Colon (tissue), 2 donors: ENCODE results near the gene CPPED1.
"Not testable (repeated sequence)": the region's sequence is repeated elsewhere in the genome, so short reads cannot be mapped to it uniquely, and the experiment has no call there.

ENCODE experiments used
- FAIRE-seq: peaks from 2 replicates; lab custom pipeline; 2012; peaks lifted over from hg19 to GRCh38; lab: Jason Lieb, UNC
- donor health status: control.
- donor health status: control.

Gene CPPED1

DNA sequence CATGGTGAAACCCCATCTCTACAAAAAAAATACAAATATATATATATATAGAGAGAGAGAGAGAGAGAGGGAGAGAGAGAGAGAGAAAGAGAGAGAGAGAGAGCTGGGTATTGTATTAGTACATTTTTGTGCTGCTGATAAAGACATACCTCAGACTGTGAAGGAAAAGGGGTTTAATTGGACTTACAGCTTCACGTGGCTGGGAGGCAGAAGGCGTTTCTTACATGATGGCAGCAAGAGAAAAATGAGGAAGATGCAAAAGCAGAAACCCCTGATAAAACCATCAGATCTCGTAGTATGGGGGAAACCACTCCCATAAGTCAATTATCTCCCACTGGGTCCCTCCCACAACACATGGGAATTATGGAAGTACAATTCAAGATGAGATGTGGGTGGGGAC, 37.5 kb downstream of the CPPED1 start:
- not testable (repeated sequence) for FAIRE-seq

DNA sequence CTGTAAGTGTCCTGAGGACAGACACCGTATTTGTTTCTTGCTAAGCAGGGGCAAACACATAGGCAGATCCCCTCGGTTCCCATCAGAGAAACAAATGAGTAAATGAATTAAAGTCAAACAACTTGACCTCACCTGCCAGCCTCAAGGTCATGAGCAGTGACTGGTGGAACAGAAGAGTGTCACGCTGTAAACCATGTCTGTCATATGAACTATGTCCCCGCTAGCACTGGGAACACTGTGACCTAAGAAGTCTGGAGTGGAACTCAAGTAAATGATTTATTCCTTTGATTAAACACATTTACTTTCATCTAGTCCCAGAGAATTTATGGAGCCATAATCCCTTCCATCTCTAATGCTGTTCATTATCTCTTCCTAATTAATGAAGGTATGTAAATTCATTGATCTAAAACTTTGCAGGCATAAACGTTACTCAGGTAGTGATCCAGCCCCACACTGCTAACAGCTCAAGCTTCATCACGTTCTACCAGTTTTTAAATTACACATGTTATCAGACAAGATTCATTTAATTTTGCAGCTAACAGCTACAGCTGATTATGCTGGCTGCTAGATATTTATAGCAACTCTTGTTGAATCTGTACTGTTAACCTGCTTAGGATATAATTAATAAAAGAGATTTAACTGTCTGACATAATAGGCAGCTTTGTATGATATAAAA, 38.7 kb downstream of the CPPED1 start:
- FAIRE-seq: no peak

DNA sequence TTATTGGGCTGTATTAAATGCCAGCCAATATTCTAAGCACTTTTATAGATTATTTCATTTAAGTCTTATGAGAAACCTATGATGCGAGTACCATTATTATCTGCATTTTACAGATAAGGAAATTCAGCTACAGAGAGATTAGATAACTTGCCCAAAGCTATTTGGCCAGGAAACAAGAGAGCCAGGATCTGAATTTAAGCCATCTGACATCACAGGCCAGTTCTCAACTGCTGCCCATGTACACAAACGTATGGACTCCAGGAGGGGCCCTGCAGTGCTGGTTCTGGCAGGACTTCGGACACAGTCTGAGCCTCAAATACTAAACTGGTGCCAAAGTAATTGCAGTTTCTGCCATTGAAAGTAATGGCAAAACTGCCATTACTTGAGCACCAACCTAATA, 40.2 kb downstream of the CPPED1 start:
- no peak for FAIRE-seq

DNA sequence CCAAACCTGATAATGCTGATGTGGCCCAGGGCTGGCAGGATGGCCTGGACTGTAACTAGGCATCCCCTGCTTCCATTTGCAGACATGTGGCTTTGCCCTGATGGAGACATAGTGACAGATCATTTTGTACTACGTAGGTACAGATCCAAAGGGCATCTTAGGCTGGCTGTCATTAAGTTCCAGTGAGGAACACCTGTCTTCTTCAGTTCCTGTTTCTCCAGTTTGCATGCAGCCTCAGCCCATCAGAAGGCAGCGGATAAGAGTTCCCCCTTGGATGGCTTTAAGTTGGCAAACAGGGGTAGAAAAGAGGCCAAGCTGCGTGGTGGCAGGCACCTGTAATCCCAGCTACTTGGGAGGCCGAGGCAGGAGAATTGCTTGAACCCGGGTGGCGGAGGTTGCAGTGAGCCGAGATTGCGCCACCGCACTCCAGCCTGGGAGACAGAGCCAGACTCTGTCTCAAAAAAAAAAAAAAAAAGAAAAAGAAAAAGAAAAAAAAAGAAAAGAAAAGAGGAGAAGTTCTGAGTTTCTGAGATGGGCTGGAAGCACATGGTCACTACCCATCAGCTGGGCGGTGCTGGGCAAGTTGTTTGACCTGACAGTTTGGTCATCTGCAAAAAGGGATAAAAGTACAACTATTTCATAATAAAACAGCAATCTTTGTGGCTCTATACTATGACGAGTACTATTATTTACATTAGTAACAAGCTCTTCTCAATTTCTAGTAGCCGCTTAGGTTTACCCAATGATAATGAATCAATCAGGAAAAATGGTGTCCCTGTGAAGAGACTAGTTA, 42.7 kb downstream of the CPPED1 start:
- FAIRE-seq: no peak

DNA sequence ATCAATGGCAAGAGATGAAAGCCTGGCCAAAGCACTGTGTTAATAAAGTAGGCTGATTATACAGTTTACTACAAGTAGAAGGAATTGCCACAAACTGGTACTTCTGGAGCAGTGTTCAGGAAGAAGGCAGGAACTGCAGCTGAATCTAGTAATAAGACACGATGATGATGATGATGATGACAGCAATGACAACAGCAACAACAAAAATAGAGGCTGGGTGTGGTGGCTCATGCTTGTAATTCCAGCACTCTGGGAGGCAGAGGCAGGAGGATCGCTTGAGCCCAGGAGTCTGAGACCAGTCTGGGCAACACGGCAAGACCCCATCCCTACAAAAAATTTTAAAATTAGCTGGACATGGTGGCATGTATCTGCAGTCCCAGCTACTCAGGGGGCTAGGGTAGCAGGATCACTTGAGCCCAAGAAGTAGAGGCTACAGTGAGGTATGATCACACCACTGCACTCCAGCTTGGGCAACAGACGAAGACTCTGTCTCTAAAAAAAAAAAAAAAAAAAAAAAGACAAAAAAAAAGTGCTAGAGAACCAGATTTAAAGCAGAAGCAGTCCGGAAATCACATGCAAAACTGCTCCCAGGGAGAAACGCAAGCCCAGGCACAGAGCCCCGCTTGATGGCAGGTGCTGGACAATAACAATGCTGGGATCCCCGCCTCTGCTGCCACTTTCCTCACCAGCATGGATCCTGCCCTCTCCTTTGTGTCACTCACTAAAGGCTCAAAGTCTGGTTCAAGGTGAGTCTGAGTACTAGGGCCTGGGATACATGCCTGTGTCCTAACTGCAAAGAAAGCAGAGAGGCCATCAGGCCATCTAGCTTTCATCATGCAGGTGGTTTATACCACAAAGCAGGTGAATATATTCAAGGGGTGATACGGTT, 44.8 kb downstream of the CPPED1 start:
- no peak for FAIRE-seq

DNA sequence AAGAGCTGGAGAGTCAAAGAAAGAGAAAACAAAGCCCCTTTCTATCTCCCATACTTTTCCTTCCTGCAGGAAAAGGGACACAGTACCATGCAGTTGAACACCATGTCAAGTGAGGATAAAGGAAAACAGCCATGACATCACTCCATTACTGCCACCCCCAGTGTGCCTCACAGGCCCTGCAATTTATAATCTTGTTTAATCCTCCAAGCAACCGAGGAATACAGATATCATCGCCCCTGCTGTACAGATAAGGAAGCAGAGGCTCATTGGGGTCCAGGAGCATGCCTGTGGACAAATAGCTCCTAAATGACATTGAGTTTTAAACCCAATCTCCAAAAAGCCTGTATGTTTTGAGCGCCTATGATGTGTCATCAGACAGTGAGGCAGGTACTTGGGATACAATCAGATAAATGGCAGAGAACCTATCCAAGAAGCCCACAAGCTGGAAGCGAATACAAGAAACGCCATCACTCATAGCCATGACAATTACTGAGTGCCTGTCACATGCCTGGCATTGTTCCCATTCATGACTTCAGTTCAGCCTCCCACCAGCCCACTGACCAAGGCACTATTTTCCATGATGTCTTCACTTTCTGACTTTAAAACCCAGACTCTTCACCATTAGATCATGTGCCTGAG, 45.5 kb downstream of the CPPED1 start:
- FAIRE-seq: no peak

DNA sequence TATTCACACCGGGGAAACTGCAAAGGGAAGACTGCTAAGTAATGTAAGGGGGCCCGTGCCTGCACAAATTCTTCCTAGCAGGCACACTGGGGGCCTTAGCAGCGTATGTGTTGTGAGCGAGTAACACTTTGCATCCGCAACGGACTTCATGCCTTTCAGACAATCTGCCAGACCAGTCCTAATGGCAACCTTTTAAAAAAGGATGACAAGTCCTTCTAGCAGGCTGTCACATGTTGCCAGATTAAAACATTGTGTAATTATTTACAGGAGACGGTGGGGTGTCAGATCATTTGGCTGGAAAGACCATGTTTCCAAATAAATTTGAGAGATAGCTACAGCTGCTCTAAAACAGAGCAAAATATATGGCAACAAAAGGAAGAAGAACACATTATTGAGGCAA, 46.1 kb downstream of the CPPED1 start:
- no peak for FAIRE-seq

DNA sequence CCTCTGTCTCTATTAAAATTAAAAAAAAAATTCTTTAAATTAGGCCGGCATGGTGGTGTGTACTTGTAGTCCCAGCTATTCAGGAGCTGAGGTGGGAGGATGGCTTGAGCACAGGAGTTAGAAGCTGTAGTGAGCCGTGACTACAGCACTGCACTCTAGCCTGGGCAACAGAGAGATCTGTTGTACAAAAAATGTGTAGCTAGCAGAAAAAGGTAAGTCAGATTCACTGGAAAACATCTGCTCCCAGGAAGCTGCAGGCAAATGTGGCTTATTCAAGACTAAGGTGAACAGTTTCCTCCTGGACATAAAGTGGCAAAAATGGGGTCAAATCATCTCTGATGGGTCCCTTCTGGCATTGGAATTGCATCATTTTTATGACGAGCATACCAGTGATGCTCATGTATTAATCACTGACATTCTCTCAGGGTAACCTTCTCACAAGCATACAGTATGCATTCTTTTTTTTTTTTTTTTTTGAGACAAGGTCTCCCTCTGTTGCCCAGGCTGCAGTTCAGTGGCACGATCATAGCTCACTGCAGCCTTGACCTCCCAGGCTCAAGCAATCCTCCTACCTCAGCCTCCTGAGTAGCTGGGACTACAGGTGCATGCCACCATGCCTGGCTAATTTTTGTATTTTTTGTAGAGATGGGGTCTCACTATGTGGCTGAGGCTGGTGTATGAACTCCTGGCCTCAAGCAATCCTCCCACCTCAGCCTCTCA, 48.7 kb downstream of the CPPED1 start:
- no peak for FAIRE-seq

DNA sequence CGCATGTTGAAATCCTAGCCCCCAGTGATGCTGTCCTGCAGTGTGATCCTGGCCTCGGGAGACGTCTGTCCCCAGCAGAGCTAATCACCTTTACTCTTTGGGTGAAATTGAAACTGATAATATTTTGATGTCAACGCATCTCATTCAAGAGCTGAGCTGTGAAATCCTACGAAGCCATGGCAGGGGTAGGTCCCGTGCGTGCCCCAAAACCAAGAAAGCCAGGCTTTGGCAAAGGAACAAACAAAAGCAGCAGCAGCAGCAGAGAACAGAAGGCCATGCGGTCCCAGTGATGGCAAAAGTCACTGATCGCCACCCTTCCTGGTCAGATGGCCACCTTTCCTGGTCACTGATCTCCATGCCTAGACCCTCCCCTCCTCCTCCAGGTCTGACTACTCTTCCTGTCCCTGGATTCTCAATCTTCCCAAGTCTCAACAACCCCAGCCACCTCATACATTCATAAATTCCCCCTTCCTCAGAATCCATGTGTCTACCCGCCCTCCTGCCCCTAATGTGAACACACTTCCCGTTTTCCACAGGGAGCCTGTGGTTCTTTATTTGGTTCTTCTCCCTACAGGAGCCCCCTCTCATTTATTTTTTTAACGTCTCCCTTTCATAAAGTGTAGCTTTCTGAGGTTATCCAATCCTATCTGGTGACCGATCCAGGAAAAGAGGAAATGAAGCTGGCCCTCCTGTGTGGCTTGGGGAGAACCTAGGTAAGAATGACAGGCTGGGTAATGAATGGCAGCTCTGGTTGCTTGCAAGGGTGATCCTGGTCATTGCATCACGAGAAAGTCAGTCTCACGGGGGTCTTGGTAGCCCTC, 50.3 kb downstream of the CPPED1 start:
- FAIRE-seq: no peak

DNA sequence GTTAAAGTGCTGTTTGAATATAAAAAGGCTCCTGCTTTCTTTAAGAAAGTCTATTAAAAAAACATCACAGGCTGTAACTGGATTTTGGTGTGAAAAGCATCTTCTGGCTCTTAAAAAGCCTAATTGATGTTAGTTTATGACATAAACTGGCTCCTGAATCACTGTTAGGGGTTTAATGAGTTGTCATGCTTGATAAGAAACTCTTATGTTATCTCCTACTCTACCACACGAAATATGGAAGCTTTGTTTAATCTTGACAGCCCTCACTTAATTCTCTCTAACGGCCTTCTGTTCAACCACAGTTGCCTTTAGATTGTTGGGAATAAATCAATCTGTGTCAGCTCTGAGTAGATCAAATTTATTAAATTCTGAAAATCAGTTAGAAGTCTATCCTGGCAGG, 51.5 kb downstream of the CPPED1 start:
- FAIRE-seq: no peak

DNA sequence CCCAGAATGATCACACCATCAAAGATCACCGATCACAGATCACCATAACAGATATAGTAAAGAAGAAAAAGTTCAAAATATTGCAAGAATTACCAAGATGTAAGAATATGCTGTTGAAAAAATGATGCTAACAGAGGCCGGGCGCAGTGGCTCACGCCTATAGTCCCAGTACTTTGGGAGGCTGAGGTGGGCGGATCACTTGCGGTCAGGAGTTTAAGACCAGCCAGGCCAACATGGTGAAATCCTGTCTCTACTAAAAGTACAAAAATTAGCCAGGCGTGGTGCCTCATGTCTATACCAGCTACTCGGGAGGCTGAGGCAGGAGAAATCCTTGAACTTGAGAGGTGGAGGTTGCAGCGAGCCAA, 53.2 kb downstream of the CPPED1 start:
- no peak for FAIRE-seq

DNA sequence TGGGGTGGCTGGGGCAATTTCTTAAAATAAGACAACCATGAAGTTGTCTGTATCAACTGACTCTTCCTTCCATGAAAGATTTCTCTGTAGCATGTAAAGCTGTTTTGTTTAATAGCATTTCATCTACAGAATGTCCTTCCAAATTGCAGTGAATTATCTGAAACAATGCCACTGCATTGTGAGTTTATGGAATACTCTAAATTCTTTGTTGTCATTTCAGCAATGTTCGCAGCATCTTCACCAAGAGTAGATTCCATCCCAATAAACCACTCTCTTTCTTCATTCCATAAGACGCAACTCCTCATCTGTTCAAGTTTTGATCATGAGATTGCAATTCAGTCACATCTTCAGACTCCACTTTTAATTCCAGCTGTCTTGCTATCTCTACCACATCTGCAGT, 54.6 kb downstream of the CPPED1 start:
- no peak for FAIRE-seq

DNA sequence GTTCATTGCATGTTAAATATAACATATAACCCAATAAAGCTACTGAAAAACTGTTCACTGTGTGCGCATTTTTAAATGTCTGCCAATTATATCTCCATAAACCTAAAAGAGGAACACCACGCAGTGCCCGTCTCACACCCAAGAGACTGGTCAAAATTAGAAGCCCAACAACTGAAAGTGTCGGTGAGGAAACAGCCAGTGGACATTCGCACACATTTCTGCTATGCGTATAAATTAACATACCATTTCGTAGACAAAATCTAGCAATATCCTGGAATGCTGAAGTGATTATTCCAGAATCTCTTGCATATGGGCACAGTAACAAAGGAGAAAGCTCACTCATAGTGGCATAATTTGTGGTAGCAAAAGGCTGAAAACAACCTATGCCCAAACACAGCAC, 55.9 kb downstream of the CPPED1 start:
- no peak for FAIRE-seq

DNA sequence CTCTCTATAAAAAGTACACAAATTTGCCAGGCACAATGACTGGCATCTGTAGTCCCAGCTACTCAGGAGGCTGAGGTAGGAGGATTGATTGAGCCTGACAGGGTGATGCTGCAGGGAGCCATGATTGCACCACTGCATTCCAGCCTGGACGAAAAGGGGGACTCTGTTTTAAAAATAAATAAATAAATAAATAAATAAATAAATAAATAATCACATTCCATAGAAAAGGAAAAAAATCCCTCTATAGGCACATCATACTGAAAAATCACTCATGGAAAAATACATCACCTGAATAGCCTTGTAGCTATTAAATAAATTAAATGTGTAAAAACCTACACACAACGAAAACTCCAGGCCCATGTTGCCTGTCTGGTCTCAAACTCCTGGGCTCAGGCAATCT, 56.4 kb downstream of the CPPED1 start:
- FAIRE-seq: no peak

DNA sequence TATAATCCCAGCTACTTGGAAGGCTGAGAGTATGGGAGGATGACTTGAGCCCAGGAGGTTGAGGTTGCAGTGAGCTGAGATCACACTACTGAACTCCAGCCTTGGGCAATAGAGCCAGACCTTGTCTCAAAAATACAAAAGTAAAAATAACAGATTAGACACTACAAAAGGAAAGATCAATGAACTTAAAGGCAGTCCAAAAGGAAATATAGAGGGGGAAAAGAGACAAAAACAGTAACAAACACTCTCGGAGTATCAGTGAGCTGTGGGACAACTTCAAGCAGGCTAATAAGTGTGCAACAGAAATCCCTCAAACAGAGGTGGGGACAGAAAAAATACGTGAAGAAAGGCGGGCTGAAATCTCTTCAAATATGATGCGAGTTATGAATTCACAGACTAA, 58.8 kb downstream of the CPPED1 start:
- no peak for FAIRE-seq

DNA sequence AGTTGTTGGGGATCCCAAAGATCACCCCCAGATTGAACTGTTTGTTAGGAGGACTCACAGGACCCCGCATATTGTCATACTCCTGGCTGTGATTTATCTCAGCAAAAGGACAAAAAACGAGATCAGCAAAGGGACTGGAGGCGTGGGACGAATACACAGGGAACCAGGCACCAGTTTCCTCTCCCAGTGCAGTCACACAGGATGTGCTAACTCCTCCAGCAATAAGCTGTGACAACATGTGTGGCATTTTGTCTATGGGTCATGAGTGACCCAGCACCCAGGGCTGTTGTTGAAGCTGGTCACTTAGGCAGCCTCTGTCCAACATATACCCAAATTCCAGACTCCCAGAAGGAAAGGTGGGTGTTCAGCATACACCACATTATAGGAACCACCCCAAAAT, 60.9 kb downstream of the CPPED1 start:
- no peak for FAIRE-seq

DNA sequence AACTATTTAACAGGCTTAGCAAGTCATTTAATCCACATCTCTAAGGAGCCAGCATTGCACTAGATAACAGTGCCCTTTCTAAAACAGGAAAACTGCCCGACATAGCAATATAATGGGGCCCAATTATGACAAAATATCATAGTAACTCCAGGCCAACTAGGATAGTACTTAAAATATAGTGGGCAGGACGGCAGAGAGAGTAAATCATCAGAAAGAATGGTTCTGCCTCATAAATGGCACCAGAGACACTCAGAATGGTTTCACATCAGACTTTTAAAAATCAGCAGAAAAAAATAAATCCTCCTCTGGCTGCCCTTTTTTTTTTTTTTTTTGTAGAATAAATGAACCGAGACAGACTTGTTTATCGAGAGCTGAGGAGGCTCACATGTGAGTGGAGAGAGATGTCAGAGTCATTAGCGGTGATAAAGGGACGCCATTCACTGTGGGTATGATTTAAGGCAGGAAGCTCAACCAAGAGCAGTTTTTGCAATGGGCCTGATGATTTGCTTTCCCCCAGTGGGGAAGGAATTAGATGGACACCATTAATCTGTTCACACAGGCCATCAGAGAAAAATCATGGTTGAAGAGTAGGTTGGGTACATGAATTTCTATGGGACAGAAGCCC, 62.6 kb downstream of the CPPED1 start:
- no peak for FAIRE-seq

DNA sequence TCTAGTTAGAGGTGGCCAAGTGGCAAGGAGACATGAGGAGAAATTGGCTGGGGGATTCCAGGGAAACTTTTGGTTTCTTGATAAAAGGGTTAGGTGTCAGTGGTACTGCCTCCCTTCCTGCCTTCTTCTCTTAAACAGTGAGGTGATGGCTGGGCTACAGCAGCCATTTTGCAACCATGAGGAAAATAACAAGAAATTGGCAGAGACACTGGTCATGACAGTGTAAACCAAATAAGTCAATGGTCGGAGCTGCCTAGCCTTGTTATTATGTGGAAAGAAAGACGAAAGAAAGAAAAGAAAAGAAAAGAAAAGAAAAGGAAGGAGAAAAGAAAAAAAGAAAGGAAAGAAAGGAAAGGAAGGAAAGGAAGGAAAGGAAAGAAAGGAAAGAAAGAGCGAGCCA, 63.9 kb downstream of the CPPED1 start:
- FAIRE-seq: no peak

DNA sequence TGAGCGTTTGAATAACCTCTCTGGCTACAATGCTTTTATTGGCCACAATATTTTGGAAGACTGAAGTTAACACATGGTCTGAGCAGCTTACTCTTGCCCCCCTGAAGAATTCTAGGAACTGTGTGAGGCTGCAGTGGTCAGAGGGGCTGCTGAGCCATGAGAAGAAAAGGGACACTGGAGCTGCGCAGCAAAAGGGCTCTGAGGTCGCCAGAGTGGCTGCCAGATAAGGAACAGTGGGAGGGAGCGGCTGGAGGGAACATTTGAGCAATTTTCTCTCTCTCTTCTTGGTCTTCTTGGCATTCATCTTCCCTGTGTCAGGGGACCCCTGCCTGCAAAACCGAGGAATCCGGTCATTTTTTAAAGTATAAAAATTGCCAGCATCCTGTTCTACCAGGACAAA, 66.1 kb downstream of the CPPED1 start:
- no peak for FAIRE-seq

DNA sequence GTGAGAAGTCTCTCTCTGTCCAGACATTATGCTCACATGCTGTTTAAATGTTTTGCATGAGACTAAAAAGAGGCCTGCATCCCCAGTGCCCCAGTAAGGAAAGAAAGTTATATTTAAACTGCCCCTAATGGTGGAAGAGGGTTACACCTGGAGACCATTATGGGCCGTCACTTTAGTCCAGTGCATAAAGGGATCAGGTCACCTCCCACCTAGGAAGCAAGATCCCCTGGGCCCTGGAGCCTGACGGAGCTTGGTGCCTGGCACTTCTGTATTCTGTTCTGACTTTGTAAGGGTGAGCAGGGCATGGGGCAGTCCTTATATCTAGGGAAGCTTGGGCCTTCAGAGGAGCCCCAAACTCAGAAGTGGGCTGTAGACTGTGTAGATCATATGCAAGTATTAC, 67.9 kb downstream of the CPPED1 start:
- no peak for FAIRE-seq

DNA sequence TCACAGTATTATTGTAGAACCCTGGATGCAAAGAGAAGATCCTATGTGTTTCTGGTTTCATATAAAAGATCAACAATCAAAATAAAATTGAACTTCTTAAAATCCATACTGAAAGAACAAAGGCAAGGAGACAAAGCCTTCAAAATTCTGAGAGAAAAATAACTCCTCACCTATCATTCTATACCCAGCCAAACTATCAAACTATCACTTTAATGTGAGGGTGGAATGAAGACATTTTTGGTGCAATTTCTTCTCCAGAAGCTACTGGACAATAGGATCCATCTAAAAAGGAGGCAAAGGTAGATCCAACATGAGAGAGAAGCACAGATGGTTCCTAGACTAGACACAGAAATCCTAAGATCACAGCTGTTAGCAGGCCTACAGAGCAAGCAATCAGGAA, 71.1 kb downstream of the CPPED1 start:
- FAIRE-seq: no peak
